ENCODE measurements around the gene GABPB2.

The GABPB2 gene

DNA sequence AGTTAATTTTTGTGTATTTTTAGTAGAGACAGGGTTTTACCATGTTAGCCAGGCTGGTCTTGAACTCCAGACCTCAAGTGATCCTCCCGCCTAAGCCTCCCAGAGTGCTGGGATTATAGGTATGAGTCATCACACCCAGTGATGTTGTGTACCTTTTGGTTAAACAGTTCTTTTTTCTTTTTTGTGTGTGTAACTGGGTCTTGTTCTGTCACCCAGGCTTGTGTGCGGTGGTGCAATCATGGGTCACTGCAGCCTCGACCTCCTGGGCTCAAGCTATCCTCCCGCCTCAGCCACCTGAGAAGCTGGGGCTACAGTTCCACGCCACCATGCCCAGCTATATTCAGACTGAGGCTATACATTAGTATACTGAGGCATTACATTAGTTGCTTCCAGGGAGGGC lies 37.8 kb downstream of the GABPB2 start:
- Histone ChIP-seq H3F3A (ENCODE audit: insufficient read depth) (no peaks in the 10 kb centered on the region), H3K36me3 (ENCODE audit: low read length) (no peaks in the 10 kb centered on the region), H3K9me3 (ENCODE audit: insufficient read depth, low read length) (no peaks in the 10 kb centered on the region), H3K9me2 (replicated peaks; ENCODE audit: insufficient read depth, low read length) (no peaks in the 10 kb centered on the region), H3K27ac (ENCODE audit: low read depth, low read length) (no peak overlapping the region), H2AFZ (ENCODE audit: low read depth, low read length, severe bottlenecking) (no peak overlapping the region), H3K27me3 (ENCODE audit: low read length) (no peaks in the 10 kb centered on the region), H3K4me3 (ENCODE audit: insufficient read depth, low read length, poor library complexity, severe bottlenecking) (no peak overlapping the region), H4K20me1 (ENCODE audit: low read depth, low read length) (no peaks in the 10 kb centered on the region), H3K4me2 (ENCODE audit: low read depth, low read length, poor library complexity, severe bottlenecking) (no peak overlapping the region), H3K9ac (ENCODE audit: low read length) (no peak overlapping the region), H3K79me2 (ENCODE audit: insufficient read depth, low read length) (no peaks in the 10 kb centered on the region)
- TF ChIP-seq EZH2phosphoT487 (conservative IDR thresholded peaks at IDR 0.05; ENCODE audit: low read length), result no peak
- TF ChIP-seq, protein P1, sequence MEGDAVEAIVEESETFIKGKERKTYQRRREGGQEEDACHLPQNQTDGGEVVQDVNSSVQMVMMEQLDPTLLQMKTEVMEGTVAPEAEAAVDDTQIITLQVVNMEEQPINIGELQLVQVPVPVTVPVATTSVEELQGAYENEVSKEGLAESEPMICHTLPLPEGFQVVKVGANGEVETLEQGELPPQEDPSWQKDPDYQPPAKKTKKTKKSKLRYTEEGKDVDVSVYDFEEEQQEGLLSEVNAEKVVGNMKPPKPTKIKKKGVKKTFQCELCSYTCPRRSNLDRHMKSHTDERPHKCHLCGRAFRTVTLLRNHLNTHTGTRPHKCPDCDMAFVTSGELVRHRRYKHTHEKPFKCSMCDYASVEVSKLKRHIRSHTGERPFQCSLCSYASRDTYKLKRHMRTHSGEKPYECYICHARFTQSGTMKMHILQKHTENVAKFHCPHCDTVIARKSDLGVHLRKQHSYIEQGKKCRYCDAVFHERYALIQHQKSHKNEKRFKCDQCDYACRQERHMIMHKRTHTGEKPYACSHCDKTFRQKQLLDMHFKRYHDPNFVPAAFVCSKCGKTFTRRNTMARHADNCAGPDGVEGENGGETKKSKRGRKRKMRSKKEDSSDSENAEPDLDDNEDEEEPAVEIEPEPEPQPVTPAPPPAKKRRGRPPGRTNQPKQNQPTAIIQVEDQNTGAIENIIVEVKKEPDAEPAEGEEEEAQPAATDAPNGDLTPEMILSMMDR (IDR thresholded peaks at IDR 0.05; ENCODE audit: insufficient read depth, low read length, poor library complexity, severe bottlenecking), result no peak

DNA sequence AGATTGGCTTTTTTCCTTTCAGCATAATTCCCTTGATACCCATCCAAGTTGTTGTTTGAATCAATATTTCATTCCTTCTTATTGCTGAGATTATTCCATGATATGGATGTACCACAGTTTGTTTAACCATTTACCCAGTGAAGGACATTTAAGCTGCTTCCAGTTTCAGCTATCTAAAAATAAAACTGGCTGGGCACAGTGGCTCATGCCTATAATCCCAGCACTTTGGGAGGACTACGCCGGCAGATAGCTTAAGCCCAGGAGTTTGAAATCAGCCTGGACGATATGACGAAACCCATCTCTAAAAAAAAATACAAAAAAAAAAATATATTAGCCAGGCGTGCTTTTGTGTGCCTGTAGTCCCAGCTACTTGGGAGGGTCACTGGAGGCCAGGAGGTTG lies 43.3 kb downstream of the GABPB2 start:
- no peaks in the 10 kb centered on the region for H3K9me2 ChIP-seq (replicated peaks; ENCODE audit: insufficient read depth, low read length)
- no peaks in the 10 kb centered on the region for H3K27me3 ChIP-seq (ENCODE audit: low read length)
- H3F3A ChIP-seq (ENCODE audit: insufficient read depth), result no peaks in the 10 kb centered on the region
- H3K9me3 ChIP-seq (ENCODE audit: insufficient read depth, low read length), result no peaks in the 10 kb centered on the region
- no peak for TF ChIP-seq EZH2phosphoT487 (conservative IDR thresholded peaks at IDR 0.05; ENCODE audit: low read length)
- TF ChIP-seq, protein P1 (IDR thresholded peaks at IDR 0.05; ENCODE audit: insufficient read depth, low read length, poor library complexity, severe bottlenecking), result no peak
- H4K20me1 ChIP-seq (ENCODE audit: low read depth, low read length), result no peaks in the 10 kb centered on the region
- H3K4me3 ChIP-seq (ENCODE audit: insufficient read depth, low read length, poor library complexity, severe bottlenecking), result no peak overlapping the region
- no peak overlapping the region for H3K4me2 ChIP-seq (ENCODE audit: low read depth, low read length, poor library complexity, severe bottlenecking)
- no peaks in the 10 kb centered on the region for H3K79me2 ChIP-seq (ENCODE audit: insufficient read depth, low read length)
- H3K27ac ChIP-seq (ENCODE audit: low read depth, low read length), result no peak overlapping the region
- no peak overlapping the region for H3K9ac ChIP-seq (ENCODE audit: low read length)
- no peaks in the 10 kb centered on the region for H3K36me3 ChIP-seq (ENCODE audit: low read length)
- H2AFZ ChIP-seq (ENCODE audit: low read depth, low read length, severe bottlenecking), result no peak overlapping the region

DNA sequence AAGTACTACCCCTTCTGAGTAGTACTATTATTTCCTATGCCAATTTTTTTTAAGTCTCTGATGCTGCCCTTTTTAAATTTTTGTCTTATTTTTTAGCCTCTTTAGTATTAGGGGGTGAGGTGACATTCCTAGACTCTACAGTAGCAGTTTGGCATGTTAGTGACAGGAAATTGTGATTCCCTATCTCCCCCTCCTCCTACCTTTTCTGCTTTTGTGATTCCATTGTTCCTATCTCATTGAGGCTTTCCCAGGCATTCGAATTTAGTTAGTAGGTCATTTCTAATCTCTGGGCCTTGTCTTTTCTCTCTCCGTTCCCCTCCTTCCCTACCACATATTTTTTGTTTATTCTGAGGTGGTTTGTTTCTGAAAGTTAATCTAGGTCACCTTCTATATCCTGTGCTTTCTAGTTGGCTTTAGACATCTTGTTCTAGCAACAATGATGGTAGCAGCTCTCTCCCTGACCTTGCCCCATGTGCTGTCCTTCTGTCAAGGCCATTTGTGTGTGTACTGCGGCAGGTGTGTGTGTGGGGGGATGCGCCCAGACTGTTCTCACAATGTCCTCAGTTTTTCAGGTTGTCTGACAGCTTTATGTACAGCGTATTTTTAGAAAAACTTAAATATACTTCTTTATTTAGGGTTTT lies 54.3 kb downstream of the GABPB2 start:
- Histone ChIP-seq H3K9me3 (ENCODE audit: insufficient read depth, low read length) (no peaks in the 10 kb centered on the region), H3K9ac (ENCODE audit: low read length) (no peak overlapping the region), H3K27ac (ENCODE audit: low read depth, low read length) (no peak overlapping the region), H3K9me2 (replicated peaks; ENCODE audit: insufficient read depth, low read length) (no peaks in the 10 kb centered on the region), H3K36me3 (ENCODE audit: low read length) (no peaks in the 10 kb centered on the region), H3K79me2 (ENCODE audit: insufficient read depth, low read length) (no peaks in the 10 kb centered on the region), H3F3A (ENCODE audit: insufficient read depth) (no peaks in the 10 kb centered on the region), H2AFZ (ENCODE audit: low read depth, low read length, severe bottlenecking) (no peak overlapping the region), H3K4me3 (ENCODE audit: insufficient read depth, low read length, poor library complexity, severe bottlenecking) (no peak overlapping the region), H3K27me3 (ENCODE audit: low read length) (no peaks in the 10 kb centered on the region), H4K20me1 (ENCODE audit: low read depth, low read length) (no peaks in the 10 kb centered on the region; the same call in 1 of the 2 replicates), H3K4me2 (ENCODE audit: low read depth, low read length, poor library complexity, severe bottlenecking) (no peak overlapping the region)
- TF ChIP-seq, protein P1 (IDR thresholded peaks at IDR 0.05; ENCODE audit: insufficient read depth, low read length, poor library complexity, severe bottlenecking), result no peak
- no peak for TF ChIP-seq EZH2phosphoT487 (conservative IDR thresholded peaks at IDR 0.05; ENCODE audit: low read length)
